HepG2 (cell line): ENCODE measurements around the gene INKA2. TPM values are rescaled to one million over a fixed set of nuclear protein-coding genes. Genes with fewer than 3 reads are reported as not detected.

Experiments used
- ARID3A ChIP-seq: IDR thresholded peaks from 2 replicates; pipeline ENCODE4 v1.6.1; 2012; ENCODE audit warnings: low read depth, low read length, improper control_type of control experiment
- ATF5 ChIP-seq: sonication (generic); formaldehyde crosslinking; IDR thresholded peaks from 2 replicates; pipeline ENCODE4 v1.4.0; 2020; ENCODE audit warnings: mild to moderate bottlenecking, low read depth, missing genetic modification reagents
- BORCS8-MEF2B ChIP-seq: sonication (generic); formaldehyde crosslinking; IDR thresholded peaks from 2 replicates; pipeline ENCODE4 v1.8.0; 2022; ENCODE audit warnings: mild to moderate bottlenecking, missing genetic modification reagents
- FOXP4 ChIP-seq: sonication (generic); formaldehyde crosslinking; IDR thresholded peaks from 2 replicates; pipeline ENCODE4 v1.4.0; 2020; ENCODE audit warnings: missing genetic modification reagents
- FUBP1 ChIP-seq: sonication (generic); formaldehyde crosslinking; IDR thresholded peaks from 2 replicates; pipeline ENCODE4 v1.5.1; 2020; ENCODE audit warnings: missing genetic modification reagents, mild to moderate bottlenecking, borderline replicate concordance
- HINFP ChIP-seq: sonication (generic); formaldehyde crosslinking; IDR thresholded peaks from 2 replicates; pipeline ENCODE4 v1.4.0; 2020; ENCODE audit warnings: low read depth, mild to moderate bottlenecking, missing genetic modification reagents
- HIVEP1 ChIP-seq: sonication (generic); formaldehyde crosslinking; IDR thresholded peaks from 2 replicates; pipeline ENCODE4 v1.4.0; 2020; ENCODE audit warnings: mild to moderate bottlenecking, missing genetic modification reagents
- HNF4A ChIP-seq: sonication (generic); formaldehyde crosslinking; IDR thresholded peaks from 2 replicates; pipeline ENCODE4 v1.4.0; 2020; ENCODE audit warnings: missing genetic modification reagents
- JARID2 ChIP-seq: sonication (generic); formaldehyde crosslinking; IDR thresholded peaks from 2 replicates; pipeline ENCODE4 v1.8.1; 2023; ENCODE audit warnings: missing genetic modification reagents, inconsistent platforms; ENCODE audit not compliant: insufficient replicate concordance
- MED1 ChIP-seq: sonication (generic); formaldehyde crosslinking; IDR thresholded peaks from 2 replicates; pipeline ENCODE4 v1.4.0; 2020; ENCODE audit warnings: missing genetic modification reagents
- MIER2 ChIP-seq: IDR thresholded peaks from 2 replicates; pipeline ENCODE4 v1.6.1; 2016; ENCODE audit warnings: missing biosample characterization, missing genetic modification reagents
- MXD4 ChIP-seq: IDR thresholded peaks from 2 replicates; pipeline ENCODE4 v1.6.1; 2016; ENCODE audit warnings: mild to moderate bottlenecking, missing biosample characterization, missing genetic modification reagents
- NFATC3 ChIP-seq: sonication (generic); formaldehyde crosslinking; IDR thresholded peaks from 2 replicates; pipeline ENCODE4 v1.5.1; 2020; ENCODE audit warnings: mild to moderate bottlenecking, missing genetic modification reagents
- PAX8 ChIP-seq: sonication (generic); formaldehyde crosslinking; IDR thresholded peaks from 2 replicates; pipeline ENCODE4 v1.8.0; 2022; ENCODE audit warnings: mild to moderate bottlenecking, missing genetic modification reagents, borderline replicate concordance
- POLR2AphosphoS2 ChIP-seq: IDR thresholded peaks from 2 replicates; pipeline ENCODE4 v1.6.1; 2011; ENCODE audit warnings: low read depth, low read length, improper control_type of control experiment
- RCOR2 ChIP-seq: IDR thresholded peaks from 2 replicates; pipeline ENCODE4 v1.6.1; 2016; ENCODE audit warnings: missing biosample characterization, missing genetic modification reagents
- ZFX ChIP-seq: sonication (generic); formaldehyde crosslinking; IDR thresholded peaks from 2 replicates; pipeline ENCODE4 v1.4.0; 2020; ENCODE audit warnings: mild to moderate bottlenecking, low read depth, missing genetic modification reagents, moderate library complexity
- ZNF513 ChIP-seq: sonication (generic); formaldehyde crosslinking; conservative IDR thresholded peaks from 2 replicates; pipeline ENCODE4 v1.5.0; 2020; ENCODE audit warnings: missing genetic modification reagents
- ZSCAN12 ChIP-seq: sonication (generic); formaldehyde crosslinking; IDR thresholded peaks from 2 replicates; pipeline ENCODE4 v1.9.0; 2021; ENCODE audit warnings: mild to moderate bottlenecking, missing genetic modification reagents
- polyA plus RNA-seq, 8 experiments: library from polyadenylated mRNA; depleted of rRNA in 3 of 8; stranded (reverse) in 7 of 8; unstranded in 1 of 8; fragments of >200 nt; fragmentation: Illumina TruSeq in 4 of 8; extraction: Trizol in 4 of 8; gene quantifications; 2 replicates each; pipeline versions ENCODE4 v1.2.1 to v1.2.3, GENCODE V29; 2011 to 2016; ENCODE audit warnings: low read depth in 4 of 8, missing spikeins in 1 of 8, mixed read lengths in 1 of 8; ENCODE audit not compliant: insufficient read depth in 1 of 8
- total RNA-seq, 5 experiments: library from RNA; depleted of rRNA; stranded (reverse); fragments of >200 nt; fragmentation: Illumina TruSeq; extraction: Trizol; gene quantifications; 2 replicates each; pipeline ENCODE4 v1.2.3, GENCODE V29; 2016; ENCODE audit warnings: low read depth in 1 of 5

INKA2 gene
- total and polyA plus RNA-seq, 2 of the 13 experiments (the other 11 are each of a cell fraction or from before 2014, with no cell fraction given) = 2.6 to 4.6 TPM

GRCh38 chr1:111733183-111733991, 5.8 kb downstream of the INKA2 start (continued):
- peak; percentile 57 for TF ChIP-seq FOXP4
- TF ChIP-seq HIVEP1 (CRISPR knock-in tag) = no peak
- peak; percentile 75 for TF ChIP-seq MED1 (CRISPR knock-in tag)
- TF ChIP-seq PAX8 = no peak
- peak; percentile 71 for TF ChIP-seq ZFX
- TF ChIP-seq RCOR2 (CRISPR knock-in tag) = 0 out of 2 replicates have a peak, but pooled peaks have one; percentile 44
- no peak for TF ChIP-seq ATF5 (CRISPR knock-in tag)
- TF ChIP-seq MXD4 (CRISPR knock-in tag) = peak; percentile 66; the same call in 1 of the 2 replicates
- TF ChIP-seq HINFP (CRISPR knock-in tag) = 0 out of 2 replicates have a peak, but pooled peaks have one; percentile 29
- 0 out of 2 replicates have a peak, but pooled peaks have one; percentile 29 for TF ChIP-seq MIER2
- no peak for TF ChIP-seq NFATC3 (CRISPR knock-in tag)
- TF ChIP-seq ZNF513 (CRISPR knock-in tag) = no peak
- peak; percentile 48 for TF ChIP-seq JARID2 (CRISPR knock-in tag)
- no peak for TF ChIP-seq ZSCAN12 (CRISPR knock-in tag)
- TF ChIP-seq BORCS8-MEF2B (CRISPR knock-in tag) = no peak
- no peak for TF ChIP-seq FUBP1 (CRISPR knock-in tag)
- TF ChIP-seq ARID3A = no peak
- peak; percentile 44; the same call in 1 of the 2 replicates for TF ChIP-seq POLR2AphosphoS2
- TF ChIP-seq HNF4A (CRISPR knock-in tag) = peak; percentile 88
